GM18511 (cell line): ENCODE data around the gene FGF2.
"Not testable (repeated sequence)": the region's sequence is repeated elsewhere in the genome, so short reads cannot be mapped to it uniquely, and the experiment has no call there.

Experiments
- ATAC-seq: cut with Tn5 transposase; IDR thresholded peaks from one replicate; pipeline ENCODE4 v1.9.1; 2021; ENCODE audit warnings: mild to moderate bottlenecking, moderate library complexity; ENCODE audit not compliant: unreplicated experiment

FGF2 gene

GRCh38 chr4:122811781-122812180 is 14.8 kb upstream of the FGF2 start:
- not testable (repeated sequence) for ATAC-seq

- ATAC-seq, result not testable (repeated sequence)
These were observed 13.8 kb upstream of the FGF2 start for GRCh38 chr4:122812823-122813222.

GRCh38 chr4:122814426-122814825 is 12.2 kb upstream of the FGF2 start:
- peak; percentile 98 for ATAC-seq

GRCh38 chr4:122815248-122815647 is 11.4 kb upstream of the FGF2 start:
- no peak for ATAC-seq

- no peak for ATAC-seq
These were observed 10.2 kb upstream of the FGF2 start for GRCh38 chr4:122816476-122816875.

GRCh38 chr4:122819708-122820449 is 6.8 kb upstream of the FGF2 start:
- no peak for ATAC-seq

GRCh38 chr4:122821092-122821491 is 5.5 kb upstream of the FGF2 start:
- ATAC-seq, result no peak

GRCh38 chr4:122822466-122822865 is 4.2 kb upstream of the FGF2 start:
- no peak for ATAC-seq

- ATAC-seq, result no peak
These were observed 3.2 kb upstream of the FGF2 start for GRCh38 chr4:122823476-122823875.

GRCh38 chr4:122824616-122825015 is 2.0 kb upstream of the FGF2 start:
- no peak for ATAC-seq

- no peak for ATAC-seq
These were observed 528 bp upstream of the FGF2 start for GRCh38 chr4:122826079-122826527.

GRCh38 chr4:122827258-122827878 is 737 bp downstream of the FGF2 start:
- peak; percentile 69 for ATAC-seq

GRCh38 chr4:122827879-122828601 is 1.4 kb downstream of the FGF2 start:
- ATAC-seq, result peak; percentile 84

GRCh38 chr4:122830426-122831095 is 3.9 kb downstream of the FGF2 start:
- ATAC-seq, result no peak

- no peak for ATAC-seq
These were observed 5.0 kb downstream of the FGF2 start for GRCh38 chr4:122831515-122832196.

GRCh38 chr4:122832732-122833131 is 6.1 kb downstream of the FGF2 start:
- ATAC-seq, result no peak

- ATAC-seq, result no peak
These were observed 7.4 kb downstream of the FGF2 start for GRCh38 chr4:122833999-122834398.

GRCh38 chr4:122836941-122837340 is 10.3 kb downstream of the FGF2 start:
- no peak for ATAC-seq

- ATAC-seq, result no peak
These were observed 11.4 kb downstream of the FGF2 start for GRCh38 chr4:122838034-122838433.

GRCh38 chr4:122842392-122842791 is 15.8 kb downstream of the FGF2 start:
- no peak for ATAC-seq
